HG02678 (cell line): Measurements from ENCODE around the gene CCSER2.
"Not testable (repeated sequence)": the region's sequence is repeated elsewhere in the genome, so short reads cannot be mapped to it uniquely, and the experiment has no call there.

Experiments used
- ATAC-seq: cut with Tn5 transposase; IDR thresholded peaks from one replicate; pipeline ENCODE4 v1.9.1; 2021; ENCODE audit warnings: mild to moderate bottlenecking, moderate library complexity; ENCODE audit not compliant: unreplicated experiment

Gene CCSER2

DNA sequence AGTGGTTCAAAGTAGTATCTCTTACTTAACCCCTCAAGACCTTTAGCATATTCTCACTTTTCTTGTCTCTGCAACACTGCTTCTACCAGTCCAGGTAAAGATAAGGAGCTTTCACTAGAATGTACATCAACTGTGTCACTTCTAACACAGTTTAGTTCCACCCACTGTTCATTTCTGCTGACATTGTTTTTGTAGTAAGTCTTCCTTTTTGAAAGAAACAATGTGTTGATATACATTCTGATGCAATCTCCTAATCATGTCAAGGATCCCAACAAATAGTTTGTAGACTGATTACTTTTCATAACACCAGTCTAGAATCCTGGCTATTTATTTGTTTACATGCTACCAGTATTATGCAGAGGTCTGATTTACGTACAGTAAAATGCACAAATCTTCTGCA, 47.5 kb downstream of the CCSER2 start:
- ATAC-seq: no peak

DNA sequence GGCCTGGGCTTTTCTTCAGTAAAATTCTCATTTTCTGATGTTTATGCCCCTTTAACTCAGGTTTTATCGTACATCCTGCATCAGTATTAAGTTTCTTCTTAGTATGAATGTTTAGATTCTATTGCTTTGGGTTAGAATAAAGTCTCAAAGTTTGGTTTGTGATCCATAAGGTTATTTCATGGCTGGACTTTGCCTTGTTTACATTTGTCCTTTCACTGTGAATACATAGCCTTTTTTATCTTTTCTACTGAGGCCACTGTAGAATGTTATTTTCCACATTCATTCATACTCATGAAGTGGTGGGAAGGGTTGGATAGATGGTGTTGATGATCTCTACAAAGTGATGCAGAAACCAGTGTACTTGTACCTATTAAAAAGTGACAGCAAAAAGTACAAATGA, 59.8 kb downstream of the CCSER2 start:
- no peak for ATAC-seq

DNA sequence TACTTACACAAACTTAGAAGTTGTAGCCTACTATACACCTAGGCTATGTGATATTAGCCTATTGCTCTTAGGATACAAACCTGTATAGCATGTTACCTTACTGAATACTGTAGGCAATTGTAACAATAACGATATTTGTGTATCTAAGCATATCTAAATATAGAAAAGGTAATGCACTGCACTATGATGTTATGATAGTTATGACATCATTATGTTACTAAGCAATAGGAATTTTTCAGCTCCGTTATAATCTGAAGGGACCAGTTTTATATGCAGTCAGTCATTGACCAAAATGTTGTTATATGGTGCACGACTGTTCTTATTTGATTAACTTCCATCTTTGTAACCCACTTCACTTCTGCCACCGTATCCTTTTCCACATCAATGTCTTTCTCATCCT, 62.0 kb downstream of the CCSER2 start:
- ATAC-seq: no peak

DNA sequence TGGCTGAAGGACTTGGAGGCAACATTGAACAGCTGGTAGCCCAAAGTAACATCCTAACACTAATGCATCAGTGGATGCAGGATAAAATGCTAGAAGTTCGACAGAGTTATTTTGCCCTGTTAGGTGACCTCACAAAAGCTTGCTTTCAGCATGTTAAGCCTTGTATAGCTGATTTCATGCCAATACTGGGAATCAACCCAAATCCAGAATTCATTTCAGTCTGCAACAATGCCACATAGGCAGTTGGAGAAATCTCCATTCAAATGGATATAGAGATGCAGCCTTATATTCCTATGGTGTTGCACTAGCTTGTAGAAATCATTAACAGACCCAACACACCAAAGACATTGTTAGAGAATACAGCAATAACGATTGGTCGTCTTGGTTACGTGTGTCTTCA, 62.9 kb downstream of the CCSER2 start:
- ATAC-seq: no peak

DNA sequence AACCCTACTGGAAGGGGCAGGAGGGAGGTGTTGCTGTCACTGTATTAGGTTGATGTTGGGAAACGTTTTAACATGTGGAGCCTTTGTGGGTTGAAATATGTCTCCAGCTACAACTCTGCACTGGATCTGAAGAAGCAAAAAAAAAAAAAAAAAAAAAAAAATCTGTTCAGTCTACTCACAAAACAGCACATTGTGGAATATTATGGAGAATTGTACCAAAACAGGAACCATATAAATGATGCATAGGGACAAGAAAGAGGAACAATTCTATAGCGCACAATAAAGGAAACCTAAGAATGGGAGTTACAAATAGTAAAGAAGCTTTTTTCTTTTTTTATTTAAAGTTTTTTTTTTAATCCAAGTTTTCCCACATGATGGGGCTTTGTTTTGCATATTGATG, 63.8 kb downstream of the CCSER2 start:
- no peak for ATAC-seq

DNA sequence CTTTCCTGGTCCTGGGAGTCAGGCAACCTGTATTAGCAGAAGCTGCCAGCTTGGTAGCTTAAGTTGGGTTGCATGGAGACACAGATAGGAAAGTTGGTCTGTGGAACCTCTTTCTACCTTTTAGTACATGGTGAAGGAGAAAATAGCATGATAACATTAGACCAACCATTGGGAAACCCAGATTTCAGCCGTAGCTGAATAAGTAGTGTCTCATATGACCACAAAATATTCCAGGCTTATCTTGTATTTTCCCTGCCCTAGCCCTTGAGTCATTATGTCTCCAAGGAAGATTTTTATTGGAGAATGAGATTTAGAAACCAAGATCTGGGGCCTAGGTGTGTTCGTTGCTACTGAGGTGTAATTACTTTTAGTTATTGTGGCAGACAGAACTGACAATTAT, 67.2 kb downstream of the CCSER2 start:
- no peak for ATAC-seq

DNA sequence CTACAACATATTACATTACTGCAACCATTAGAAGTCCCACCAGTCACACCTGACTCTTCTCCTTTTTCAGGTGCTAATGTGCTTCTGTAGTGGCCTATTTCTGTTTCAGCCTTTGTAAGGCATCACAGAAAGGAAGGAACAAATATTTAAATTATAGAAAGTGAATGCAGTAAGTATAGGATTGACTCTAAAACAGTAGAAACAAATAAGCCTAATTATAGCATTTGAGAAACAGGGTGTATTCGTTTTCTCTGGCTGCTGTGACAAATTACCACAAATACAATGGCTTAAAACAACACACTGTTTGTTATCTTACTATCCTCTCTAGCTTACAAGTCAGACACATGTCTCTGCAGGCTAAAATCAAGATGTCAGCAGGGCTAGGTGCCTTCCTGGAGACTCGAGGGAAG, 69.4 kb downstream of the CCSER2 start:
- ATAC-seq: peak; percentile 79

DNA sequence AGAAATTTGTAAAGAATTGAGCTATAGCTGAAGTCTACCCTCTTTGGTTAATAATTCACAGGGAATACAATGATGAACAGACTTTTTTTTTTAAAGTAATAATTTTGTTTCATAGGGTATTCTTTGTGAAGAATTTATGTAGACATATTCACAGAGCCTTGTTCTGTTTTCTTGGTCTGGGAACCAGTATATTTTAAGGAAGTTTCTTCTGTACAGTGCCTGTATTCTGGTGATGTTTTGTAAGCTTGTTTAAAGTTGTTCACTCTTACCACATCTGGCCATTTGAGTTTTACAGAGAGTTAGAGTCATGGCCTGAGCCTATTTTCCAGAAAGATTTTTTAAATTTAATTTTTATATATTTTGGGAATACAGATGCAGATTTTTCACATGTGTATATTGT, 70.3 kb downstream of the CCSER2 start:
- no peak for ATAC-seq

DNA sequence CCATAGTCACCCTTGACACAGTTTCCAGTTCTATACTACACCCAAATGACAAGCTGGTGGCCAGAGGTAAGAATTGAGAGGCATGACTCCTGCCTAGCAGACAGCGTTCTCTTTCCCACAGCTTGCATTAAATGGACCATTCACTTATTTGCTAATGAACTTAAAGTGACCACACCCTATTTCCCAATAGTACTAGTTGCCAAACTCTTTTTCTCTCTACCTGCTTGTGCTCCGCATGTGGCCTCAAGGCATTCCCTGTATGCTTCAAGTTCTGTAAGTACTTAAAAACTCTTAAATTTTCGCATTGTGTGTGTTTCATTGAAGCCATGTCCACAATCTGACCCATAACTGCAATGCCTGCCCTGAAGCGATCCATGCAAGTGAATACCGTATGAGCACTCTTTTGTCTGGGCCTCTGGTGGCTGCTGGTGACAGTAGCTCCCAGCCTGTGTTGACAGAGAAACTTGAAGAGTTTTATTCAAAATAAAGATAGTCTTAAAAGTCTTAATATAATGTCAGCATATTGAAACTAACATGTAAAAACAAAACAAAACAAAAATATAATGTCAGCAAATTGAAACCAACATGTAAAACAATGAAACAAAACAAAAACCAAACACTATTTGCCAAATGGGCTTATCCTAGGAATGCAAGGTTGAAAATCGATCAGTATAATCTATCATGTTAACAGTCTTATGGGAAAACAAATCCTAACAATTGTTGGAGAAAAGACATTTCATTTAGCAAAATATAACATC, 73.6 kb downstream of the CCSER2 start:
- no peak for ATAC-seq

DNA sequence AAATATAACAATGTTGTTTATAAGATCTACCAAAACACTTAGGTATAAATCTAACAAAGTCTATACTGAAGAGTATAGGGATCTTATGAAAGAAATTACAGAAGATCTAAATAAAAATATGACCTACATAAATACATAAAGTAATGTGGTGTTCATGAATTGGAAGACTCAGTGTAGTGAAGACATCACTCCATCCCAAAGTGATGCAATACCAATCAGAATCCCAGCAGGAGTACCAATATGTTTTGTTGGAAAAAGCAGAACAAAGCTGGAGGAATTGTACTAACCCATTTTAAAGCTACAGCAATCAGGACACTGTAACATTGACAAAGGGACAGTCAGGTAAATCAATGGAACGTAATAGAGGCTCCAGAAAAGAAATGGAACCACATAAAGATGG, 76.4 kb downstream of the CCSER2 start:
- no peak for ATAC-seq

DNA sequence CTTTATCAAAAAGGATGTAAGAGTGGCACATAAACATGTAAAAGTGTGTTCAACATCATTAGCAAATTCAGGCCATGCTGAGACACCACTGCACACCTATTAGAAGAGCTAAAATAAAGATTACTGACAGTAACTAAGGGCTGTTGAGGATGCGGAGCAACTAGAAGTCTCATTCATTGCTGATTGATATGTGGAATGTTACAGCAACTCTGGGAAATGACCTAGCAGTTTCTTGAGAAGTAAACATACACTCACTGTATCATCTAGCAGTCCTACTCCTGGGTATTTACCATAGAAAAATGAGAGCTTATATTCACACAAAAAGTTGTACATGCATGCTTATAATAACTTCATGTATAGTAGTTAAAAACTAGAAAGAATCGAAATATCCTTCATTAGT, 77.3 kb downstream of the CCSER2 start:
- no peak for ATAC-seq

DNA sequence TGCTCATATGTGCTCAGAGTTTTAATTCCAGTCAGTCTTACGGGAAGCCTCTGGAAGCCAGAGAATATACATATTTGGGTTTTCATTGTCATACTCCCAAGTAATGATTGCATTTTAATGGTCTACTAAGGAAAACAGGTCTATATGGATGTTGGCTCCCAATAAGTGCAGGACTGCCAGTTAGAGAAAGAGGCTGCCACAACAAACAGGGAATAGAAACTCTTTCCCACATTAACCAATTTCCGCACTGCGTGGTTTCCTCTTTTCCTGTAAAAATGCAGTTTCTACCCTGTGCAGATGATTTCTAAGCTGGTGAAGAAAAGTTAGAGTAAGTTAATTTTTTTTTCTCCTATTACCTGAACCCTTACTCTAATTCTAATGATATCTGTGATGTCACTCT, 78.2 kb downstream of the CCSER2 start:
- no peak for ATAC-seq

DNA sequence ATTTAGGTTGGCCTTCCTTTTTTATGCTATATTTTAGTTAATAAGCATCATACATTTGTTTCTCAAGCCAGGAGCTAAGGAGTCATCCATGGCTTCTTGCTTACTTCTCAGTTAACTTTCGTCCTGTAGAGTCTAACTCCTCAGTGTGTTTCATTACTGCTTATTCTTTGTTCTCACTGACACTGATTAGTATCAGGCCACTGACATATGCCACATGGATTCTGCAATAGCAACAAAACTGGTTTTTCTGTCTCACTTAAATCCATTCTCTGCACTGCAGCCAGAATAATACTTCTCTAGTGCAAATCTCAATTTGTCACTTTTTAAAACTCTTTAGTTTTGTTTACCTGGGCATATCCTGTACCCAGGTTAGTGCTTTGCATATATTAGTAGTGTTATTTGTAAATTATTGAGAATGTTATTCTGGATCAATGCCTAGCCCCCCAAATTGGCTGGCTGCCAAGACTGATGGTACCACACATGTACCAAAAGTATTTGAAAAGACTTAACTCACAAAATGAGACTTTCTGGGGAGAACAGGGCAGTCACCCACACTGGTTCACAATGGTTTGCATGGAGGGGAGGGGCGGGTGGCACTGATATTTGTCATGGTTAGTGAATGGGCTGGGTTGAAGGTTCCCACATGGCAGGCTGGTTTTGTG, 79.1 kb downstream of the CCSER2 start:
- no peak for ATAC-seq

DNA sequence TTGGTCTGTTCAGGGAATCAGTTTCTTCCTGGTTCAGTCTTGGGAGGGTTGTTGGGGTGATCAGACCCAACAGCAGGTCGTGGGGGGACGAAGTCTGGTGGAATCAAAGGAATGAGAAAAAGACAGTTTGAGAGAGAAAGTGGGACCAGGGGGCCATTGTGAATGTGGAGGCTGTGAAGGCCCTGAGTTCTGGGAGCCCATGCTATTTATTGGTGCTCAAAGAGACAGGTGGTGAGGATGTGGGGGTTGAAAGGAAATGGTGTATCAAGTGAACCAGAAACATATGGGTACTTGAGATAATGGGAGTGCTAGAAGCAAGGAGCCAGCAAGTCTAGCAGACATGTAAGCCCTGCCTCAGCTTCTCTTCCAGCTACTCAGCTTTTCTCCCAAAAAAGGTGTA, 84.1 kb downstream of the CCSER2 start:
- no peak for ATAC-seq

DNA sequence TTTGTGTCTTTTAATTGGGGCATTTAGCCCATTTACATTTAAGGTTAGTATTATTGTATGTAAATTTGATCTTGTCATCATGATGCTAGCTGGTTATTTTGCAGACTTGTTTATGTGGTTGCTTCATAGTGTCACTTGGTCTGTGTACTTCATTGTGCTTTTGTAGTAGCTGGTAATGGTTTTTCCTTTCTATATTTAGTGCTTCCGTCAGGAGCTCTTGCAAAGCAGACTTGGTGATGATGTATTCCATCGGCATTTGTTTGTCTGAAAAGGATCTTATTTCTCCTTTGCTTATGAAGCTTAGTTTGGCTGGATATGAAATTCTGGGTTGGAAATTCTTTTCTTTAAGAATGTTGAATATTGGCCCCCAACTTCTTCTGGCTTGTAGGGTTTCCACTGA, 85.7 kb downstream of the CCSER2 start:
- not testable (repeated sequence) for ATAC-seq

DNA sequence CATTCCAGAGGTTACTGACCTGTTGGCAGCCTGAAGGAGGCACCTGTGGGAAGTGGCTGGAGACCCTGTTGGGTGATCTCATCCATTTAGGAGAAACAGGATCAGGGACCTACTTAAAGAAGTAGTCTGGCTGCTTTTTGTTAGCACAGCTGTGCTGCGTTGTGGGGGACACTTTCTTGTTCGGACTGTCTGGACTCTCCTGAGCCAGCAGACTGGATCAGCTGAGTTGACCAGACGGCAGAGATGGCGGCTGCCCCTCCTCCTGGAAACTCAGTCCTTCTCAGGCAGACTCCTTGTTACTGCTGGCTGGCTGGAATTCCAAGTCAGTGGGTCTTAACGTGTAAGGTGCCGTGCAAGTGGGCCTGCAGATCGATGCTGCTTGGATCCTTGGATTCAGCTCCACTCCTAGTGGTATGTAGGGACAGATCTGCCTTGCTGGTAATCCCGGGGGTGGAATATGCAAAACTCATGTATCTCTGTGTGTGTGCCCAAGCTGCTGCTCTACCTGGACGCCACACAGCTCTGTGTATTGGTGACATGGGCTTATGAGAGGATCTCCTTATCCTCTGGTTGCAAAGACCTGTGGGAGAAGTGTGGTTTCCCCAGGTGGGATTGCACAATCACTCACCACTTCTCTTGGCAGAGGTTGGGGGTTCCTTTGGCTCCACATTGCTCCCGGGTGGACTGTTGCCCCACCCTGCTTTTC, 87.3 kb downstream of the CCSER2 start:
- no peak for ATAC-seq

DNA sequence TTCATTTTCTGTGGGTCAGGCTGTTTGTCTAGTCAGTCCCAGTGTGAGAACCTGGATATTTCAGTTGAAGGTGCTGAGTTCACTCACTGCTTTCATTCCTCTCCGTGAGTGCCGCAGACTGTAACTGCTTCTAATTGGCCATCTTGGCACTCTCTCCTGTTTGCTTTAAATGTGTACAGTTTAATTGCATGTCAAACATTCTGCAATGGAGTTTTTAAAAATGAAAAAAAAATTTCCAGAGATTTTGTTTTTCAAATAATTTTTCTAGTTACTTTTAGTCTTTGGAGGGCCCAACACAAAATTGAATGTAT, 87.8 kb downstream of the CCSER2 start:
- ATAC-seq: no peak

DNA sequence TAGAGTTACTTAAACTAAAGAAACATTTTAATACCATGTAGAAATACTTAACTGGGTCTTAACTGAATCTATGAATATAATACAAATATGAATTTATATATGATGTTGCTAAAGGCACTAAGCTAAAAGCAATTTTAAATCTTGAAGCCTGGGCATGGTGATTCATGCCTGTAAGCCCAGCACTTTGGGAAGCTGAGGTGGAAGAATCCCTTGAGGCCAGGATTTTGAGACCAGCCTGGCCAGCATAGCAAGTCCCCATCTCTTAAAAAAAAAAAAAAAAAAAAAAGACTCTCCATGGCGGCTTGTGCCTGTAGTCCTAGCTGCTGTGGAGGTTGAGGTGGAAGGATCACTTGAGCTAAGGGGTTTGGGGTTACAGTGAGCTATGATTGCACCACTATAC, 95.3 kb downstream of the CCSER2 start:
- ATAC-seq: no peak

DNA sequence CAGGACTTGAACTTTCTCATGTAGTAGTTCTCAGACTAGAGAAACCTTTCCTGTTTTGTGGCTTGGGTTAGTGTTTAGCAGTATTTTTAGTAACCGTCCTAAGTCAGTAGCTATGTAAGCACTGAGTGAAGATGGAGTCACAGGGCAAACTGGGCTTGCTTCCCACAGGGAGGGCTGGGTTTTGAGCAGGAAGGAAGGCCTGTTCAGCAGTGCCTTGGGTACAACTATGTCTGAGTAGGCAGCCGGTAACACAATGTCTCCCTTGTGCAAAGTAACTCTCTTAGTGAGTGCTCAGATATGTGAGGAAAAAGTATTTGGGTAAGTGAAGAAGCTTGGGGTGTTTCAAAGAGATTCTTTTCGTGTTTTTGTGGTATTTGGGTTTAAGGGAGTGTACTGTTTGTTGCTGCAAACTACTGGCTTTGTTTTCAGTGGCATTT, 96.4 kb downstream of the CCSER2 start:
- peak; percentile 47 for ATAC-seq

DNA sequence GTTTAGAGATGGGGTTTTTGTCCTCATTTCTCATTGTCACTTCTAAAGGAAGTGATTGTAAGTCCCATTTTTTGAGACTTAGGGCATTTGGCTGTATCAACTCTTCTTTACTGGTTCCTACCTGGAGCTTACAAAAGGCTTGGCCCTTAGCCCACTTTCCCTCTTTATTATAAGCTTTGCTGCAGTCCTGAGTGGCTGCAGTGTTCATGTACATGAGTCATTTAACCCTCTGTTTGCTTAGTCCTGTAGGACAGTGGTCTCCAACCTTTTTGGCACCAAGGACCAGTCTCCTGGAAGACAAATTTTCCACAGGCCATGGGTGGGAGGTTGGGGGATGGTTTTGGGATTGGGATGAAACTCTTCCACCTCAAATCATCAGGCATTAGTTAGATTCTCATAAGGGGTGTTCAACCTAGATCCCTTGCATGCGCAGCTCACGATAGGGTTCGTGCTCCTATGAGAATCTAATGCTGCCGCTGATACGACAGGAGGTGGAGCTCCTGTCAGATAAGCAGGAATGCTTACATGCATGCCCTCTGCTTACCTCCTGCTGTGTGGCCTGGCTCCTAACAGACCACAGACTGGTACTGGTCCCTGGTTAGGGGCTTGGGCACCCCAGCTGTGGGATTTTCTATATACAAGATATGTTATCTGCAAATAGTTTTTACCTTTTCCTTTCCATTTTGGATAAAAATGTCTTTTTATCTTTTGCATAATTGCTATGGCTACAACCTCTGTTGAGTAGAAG, 99.7 kb downstream of the CCSER2 start:
- ATAC-seq: no peak

DNA sequence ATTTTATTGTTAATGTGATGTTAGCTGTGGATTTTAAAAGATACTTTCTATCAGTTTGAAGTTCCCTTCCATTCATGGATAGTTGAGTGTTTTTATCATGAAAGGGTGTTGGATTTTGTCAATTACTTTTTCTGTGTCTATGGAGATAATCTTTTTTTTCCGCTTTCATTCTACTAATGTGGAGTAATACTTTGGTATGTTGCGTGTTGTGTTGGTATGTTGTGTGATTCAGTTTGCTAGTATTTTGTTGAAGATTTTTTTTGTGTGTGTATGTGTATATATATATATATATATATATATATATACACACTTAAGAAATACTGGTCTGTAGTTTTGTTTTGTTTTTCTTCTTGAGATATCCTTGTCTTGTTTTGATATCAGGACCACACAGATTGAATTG, 100.3 kb downstream of the CCSER2 start:
- no peak for ATAC-seq
